ENCODE results near the gene STMND1.
"Not testable (repeated sequence)": the region's sequence is repeated elsewhere in the genome, so short reads cannot be mapped to it uniquely, and the experiment has no call there.

Gene STMND1

DNA sequence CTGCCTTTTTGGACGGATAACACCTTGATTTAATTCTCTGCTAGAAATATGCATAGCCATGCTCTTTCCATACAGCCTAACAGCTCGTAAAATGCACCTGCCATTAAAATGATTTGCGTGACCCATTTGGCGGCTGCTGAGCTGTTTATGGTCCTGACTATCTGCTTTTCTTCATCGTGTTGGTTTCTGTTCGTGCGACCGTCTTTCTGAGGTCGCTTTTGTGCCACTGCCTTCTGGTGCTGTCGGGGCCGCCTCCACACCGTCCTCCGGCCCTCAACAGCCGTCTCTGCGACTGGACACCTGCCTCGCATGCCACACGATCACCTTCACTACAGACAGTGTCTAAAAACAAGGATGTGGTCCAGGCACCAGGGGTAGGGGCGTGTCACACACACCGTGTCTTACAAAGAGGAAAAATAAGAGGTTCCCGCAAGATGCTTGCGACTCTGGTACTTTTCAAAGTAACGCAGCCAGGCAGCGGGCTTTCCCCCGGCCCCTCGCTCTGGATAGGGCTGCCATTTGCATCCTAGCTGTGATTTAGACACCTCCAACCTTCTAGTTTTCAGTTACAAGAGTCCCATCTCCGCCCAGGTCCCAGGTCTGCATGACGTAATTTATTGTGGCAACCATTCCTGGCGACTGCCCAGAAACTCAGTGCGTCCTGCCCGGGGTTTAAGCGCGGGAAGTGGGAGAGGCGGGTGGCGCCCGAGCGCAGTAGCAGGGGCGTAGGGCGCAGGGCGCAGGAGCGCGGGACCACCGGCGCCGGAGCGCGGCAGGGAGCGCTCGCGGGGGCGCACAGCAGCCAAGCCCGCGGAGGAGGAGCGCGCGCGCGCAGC, at the start of gene STMND1:
Gene STMND1, plus strand, starts transcription at position 629 of the 836 bp plus-strand sequence. CDS start 208 bp downstream, outside the sequence.
- DNase-seq: no peak

DNA sequence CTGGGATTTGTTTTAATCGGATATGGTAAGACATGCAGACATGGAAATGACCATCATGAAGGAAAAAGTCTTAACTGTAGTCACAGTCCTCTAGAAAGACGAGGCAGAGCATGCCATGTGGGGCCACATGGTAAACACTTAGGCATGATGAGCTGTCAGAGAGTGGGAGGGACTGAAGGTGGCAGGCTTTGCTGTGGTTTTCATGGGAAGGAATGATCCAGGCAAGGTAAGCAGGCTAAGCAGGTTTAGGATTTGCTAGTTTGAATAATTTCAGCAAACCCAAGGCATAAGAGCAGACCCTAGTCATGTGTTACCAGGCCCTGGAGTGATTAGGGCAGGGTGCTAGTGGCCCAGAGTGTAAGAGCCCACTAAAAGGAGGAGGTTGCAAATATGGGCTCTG, 47.2 kb upstream of the STMND1 start:
- no peak for DNase-seq

DNA sequence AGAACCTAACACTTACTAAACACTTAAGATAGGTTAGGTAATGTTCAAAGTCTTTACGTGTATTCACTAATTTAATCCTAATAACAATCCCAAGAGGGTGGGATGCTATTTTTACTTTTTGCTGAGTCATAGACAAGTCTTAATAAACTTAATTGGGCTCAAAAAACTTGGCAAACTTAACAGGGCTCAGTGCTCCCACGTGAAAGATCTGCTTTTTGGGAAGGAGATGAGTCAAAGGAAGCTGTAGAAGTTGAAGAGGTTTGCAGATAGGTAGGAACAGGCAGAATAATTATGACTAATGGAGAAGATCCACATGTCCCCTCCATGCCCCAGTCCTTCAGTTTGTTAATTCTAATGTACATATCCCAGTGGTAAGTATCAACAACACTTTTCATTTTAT, 44.5 kb upstream of the STMND1 start:
- no peak for DNase-seq

DNA sequence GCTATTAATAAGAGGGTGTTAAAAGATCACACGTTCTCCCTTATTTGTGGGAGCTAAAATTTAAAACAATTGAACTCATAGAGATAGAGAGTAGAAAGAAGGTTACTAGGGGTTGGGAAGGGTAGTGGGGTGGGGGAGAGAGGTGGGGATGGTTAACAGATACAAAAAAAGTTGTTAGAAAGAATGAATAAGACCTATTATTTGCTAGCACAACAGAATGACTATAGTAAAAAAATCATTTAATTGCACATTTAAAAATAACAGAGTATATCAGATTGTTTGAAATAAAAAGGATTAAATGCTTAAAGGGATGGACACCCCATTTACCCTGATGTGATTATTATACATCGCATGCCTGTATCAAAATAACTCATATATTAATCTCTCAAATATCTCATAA, 43.3 kb upstream of the STMND1 start:
- DNase-seq: no peak

DNA sequence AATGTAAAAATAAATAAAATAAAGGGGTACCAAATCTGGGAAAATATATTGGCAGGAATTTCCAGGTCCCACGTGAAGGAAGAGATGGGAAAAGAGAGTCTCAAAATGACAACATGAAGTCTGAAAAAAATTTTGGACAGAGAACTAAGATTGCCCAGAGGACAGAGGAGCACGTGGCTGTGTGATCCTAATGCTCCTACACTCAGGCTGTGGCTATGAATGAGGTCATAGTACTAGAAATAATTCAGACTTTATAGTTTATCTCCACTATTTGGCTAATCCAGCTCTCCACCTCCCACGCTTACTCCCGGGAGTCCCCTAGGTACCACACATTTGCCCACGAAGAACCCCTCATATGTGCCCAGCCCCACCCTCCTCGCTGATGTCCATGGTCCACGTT, 42.8 kb upstream of the STMND1 start:
- no peak for DNase-seq

DNA sequence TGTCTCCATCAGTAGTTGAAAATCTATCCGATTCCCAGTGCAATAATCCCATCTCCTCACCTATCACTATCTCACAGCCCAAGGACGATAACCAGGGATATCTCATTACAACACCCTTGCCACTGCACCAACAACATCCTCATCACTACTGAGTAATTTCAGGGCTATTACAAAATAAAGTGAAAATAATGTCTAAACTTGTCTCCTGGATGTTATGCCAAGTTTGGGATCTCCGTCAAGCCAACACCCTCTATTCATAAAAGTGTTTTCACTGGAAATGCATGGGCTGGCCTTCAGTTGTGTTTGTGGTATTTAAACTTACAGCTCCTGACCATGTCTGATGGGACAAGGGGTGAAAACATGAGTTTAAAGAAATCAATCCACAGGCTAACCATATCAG, 42.0 kb upstream of the STMND1 start:
- no peak for DNase-seq

DNA sequence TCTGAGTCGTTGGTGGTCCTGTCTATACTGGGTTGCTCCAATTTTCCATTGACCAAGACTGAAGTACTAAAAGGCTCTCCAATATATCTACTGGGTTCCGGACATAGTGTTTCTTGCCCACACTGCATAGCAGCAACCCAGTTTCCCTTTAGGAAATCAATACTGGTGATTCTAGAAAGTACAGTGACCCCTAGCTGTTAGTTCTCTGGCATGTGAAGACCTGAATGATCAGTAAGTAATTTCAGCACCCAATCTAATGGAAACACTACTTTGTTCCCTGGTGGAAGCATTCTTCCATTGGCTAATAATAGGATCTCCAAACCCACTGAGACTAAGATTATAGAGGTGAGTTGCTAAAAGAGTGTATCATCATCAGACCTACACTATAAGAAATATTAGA, 40.8 kb upstream of the STMND1 start:
- DNase-seq: no peak

DNA sequence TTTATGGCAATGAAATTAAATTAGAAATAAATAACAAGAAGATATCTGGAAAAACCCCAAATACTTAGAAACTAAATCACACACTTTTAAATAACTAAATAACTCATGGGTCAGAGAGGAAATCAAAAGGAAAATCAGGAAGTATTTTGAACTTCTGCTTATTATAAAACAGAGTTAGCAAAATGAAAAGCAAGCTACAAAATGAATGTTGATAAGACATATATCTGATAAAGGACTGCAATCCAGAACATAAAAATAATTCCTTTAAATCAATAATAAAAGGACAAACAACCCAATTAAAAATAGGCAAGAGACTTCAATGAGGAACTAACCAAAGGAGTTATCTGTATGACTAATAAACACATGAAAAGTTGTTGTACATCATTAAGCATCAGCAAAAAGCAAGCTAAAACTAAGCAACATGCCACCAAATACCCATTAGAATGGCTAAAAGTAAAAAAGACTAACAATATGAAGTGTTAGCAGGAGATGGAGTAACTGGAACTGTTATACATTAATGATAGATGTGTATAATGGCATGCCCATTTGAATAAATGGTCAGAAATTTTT, 38.9 kb upstream of the STMND1 start:
- no peak for DNase-seq

DNA sequence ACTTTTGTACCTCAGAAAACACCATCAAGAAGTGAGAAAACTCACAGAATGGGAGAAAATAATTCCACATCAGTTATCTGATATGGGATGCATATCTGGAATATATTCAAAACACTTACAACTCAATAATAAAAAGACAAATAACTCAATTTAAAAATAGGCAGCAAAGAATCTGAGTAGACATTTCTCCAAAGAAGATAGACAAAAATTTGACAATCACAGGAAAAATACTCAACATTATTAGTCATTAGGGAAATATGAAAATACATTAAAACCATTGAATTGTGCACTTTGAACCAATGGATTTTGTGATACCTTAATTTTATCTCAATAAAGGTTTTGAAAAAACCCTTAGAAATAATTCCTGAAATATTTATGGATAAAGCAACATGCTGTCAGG, 36.9 kb upstream of the STMND1 start:
- DNase-seq: no peak

DNA sequence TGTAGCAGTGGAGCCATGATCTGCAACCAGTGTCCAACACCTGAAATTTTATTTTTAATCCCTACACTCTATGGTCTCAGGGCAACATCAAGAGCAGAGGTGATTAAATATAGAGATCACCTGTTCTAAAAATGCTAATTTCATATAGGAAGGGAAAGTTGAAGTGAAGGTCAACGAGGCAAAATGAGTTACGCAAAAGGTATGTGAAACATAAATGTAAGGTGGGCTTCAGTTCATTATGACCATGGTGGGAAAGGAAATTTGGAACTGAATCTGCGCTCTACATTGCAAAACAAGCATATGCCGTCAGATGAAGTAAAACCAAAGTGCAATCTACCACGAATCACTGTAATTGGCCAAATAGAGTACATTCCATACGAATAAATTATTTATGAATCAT, 35.2 kb upstream of the STMND1 start:
- DNase-seq: no peak

DNA sequence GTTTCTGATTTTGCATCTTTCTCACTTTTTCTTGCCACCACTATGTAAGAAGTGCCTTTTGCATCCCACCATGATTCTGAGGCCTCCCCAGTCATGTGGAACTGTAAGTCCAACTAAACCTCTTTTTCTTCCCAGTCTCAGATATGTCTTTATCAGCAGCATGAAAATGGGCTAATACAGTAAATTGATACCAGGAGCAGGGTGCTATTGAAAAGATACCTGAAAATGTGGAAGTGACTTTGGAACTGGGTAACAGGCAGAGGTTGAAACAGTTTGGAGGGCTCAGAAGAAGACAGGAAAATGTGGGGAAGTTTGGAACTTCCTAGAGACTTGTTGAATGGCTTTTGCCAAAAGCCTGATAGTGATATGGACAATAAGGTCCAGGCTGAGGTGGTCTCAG, 32.9 kb upstream of the STMND1 start:
- not testable (repeated sequence) for DNase-seq

DNA sequence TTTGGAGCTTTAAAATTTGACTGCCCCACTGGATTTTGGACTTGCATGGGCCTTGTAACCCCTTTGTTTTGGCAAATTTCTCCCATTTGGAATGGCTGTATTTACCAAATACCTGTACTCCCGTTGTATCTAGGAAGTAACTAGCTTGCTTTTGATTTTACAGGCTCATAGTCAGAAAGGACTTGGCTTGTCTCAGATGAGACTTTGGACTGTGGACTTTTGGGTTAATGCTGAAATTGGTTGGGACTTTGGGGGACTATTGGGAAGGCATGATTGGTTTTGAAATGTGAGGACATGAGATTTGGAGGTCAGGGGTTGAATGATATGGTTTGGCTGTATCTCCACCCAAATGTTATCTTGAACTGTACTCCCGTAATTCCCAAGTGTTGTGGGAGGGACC, 31.4 kb upstream of the STMND1 start:
- DNase-seq: not testable (repeated sequence)

DNA sequence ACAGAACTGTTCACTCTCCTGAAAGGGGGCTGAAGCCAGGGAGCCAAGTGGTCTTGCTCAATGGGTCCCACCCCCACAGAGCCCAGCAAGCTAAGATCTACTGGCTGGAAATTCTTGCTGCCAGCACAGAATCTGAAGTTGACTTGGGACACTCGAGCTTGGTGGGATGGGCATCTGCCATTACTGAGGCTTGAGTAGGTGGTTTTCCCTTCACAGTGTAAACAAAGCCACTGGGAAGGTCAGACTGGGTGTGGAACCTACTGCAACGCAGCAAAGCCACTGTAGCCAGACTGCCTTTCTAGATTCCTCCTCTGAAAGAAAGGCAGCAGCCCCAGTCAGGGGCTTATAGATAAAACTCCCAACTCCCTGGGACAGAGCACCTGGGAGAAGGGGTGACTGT, 28.3 kb upstream of the STMND1 start:
- not testable (repeated sequence) for DNase-seq

DNA sequence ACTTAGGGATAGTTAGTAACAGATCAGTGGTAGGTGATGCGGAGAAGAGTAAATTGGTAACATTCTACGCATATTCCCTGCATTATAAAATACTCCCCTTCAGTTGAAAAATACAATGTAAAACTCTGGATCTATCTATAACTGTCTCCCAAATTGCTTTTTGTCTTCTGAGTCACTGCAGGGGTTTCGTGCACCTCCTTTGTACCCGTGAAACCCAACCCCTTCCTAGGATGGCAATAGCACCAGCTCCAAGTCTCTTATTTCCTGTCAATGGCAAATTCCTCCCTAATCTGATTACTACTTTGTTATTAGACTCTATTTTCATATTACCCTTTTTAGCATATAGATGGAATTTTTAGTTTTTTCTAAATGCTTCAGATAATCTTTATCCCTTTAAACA, 20.6 kb upstream of the STMND1 start:
- no peak for DNase-seq

DNA sequence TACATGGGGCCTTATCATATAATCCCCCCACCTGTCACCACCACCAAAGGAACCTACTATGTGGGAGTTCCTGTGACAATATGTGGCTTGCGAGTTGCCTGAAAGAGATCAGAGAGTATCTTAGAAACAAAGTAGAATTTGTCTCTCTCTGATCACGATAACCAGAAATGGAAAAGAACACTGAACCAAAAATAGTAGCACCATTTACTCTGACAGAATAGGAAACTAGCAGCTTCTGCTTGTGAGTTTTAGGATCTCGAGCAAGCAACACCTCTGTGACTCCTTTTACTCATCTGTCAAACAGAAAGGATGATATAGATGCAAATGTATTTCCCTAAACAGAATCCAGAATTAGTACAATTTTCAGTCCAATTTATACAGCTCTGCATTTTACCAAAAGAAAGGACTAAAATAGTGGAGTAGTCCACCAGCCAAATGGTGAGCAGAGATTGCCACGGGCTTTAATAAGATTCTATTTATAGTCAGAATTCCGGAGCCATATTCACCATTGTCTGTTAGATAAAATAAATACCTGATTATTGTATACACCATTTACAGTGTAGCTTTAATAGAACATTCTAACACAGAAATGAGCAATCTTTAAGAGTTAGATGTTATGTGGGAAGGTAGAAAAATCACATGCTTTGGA, 19.9 kb upstream of the STMND1 start:
- DNase-seq: no peak

DNA sequence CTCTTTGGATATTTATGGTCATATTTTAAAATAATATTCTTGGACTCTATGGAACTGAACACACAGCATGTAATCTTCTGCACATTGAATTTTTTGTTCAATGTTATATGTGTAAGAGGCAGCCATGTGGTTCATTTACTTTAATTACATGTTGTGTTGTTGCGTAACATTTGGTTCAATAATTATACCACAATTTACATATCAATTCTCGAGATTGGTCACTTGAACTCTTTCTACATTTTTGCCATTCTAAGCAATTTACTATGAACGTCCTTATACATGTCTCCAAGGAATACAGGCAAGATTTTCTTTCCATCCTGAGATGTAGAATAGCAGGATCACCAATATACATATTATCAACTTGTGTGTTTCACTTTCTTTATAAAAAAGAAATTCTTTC, 18.5 kb upstream of the STMND1 start:
- no peak for DNase-seq

DNA sequence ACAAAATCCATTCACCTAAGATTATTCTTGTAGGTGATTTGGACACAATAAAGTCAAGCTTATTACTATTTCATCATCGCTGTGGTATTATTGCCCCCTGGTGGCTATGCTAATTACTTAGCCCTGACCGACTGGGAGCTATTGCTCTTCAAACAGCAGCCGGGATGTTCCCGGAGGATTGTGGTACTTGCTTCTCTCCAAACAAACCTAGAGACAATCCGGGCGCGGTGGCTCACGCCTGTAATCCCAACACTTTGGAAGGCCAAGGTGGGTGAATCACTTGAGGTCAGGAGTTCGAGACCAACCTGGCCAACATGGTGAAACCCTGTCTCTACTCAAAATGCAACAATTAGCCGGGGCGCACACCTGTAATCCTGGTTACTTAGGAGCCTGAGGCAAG, 15.4 kb upstream of the STMND1 start:
- DNase-seq: no peak

DNA sequence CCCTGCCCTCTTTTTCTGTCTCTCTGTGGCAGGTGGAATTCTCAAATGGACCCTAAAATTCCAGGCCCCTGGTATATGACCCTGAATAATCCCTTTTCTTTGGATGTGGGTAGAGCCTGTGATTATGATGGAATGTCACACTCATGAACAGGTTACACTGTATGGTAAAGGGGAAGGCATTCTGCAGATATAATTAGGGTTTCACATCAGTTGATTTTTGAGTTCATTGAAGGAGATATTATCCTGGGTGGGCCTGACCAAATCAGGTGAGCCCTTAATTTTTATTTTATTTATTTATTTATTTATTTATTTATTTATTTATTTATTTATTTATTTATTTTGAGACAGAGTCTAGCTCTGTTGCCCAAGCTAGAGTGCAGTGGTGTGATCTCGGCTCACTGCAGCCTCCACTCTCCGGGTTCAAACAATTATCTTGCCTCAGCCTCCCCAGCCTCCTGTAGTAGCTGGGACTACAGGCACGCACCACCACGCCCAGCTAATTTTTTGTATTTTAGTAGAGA, 13.7 kb upstream of the STMND1 start:
- no peak for DNase-seq

DNA sequence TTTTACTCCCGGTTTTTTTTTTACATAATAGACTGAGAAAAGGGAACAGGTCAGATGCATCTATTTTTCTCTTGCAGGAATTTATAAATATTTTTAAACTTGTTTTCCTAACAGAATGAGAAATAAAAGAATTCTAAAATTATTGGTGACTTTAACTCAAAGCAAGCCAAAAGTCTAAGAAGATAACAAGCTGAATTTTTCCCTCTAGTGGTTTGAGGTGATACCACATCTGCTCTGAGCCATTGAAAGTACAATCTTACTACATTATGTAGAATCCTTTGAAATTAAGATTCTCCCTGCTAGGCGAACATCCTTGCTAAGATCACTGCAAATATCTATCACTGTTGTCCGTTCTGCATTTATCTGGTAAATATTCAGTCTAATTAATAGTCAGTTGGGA, 10.7 kb upstream of the STMND1 start:
- DNase-seq: no peak

DNA sequence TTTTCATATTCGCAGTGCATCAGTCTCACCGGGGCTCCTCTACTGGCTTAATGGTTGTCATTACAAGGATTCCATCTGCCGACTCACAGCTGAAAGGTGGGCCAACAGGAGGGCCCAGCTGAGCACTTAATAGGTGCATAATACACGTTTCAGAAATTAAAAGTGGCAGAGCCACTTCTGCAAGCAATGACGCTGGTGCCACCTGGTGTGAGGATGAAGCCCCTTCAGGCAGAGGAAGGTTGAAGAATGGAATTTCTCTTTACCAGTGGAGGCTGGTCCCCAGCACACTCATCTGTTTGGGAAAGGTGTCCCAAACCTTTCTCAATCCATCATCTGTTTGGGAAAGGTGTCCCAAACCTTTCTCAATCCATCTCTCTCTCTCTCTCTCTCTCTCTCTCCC, 8.2 kb upstream of the STMND1 start:
- no peak for DNase-seq

DNA sequence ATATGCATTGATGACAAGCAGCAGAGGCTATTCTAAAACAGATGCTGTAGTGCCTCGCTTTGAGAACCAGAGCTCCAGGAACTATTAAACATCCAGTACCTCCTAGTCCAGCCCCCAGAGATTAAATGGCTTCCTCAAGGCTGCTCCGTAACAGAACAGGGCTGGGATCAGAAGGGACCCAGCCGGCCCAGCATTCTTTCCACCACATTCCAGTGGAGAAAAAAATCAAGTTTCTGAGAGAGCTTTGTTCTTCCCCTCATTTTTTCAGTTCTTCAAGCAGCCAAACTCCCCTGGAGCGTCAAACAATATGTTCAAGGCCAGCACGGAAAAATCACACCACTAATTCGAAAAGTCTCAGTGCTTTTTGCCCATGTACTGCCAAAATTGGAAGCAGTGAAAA, 5.8 kb upstream of the STMND1 start:
- DNase-seq: no peak

DNA sequence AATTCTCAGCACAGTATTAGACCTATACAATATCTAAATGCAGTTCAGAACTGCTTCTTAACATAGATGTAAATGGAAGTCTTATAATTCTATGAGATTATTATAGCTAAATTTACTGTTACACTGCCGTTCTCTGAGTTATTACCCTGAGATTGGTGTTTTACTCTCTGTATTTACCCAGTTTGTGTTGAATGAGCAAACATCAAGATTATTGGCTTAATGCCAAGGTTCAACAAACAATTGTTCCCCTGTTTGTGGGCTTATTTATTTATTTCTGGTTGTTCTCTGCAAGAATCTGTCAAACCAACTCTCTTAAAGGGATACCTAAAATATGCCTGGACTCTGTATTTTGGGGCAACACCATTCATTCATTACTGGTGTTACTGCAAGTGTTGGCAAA, 5.2 kb upstream of the STMND1 start:
- no peak for DNase-seq

DNA sequence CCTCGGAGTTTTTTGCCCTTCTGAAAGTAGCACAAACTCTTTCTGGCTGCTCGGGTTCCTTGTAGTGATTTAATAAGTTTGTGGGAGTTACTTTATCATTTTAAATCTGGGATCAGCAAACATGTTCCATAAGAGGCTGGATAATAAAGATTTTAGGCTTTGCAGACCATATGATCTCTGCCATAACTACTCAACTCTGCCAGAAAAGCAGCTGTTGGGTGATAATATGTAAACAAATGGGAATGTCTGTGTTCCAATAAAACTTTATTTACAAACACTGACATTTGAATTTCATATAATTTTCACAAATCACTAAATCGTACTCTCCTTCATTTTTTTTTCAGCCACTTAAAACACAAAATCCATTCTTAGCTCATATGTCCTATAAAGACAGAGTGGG, 3.9 kb upstream of the STMND1 start:
- no peak for DNase-seq

DNA sequence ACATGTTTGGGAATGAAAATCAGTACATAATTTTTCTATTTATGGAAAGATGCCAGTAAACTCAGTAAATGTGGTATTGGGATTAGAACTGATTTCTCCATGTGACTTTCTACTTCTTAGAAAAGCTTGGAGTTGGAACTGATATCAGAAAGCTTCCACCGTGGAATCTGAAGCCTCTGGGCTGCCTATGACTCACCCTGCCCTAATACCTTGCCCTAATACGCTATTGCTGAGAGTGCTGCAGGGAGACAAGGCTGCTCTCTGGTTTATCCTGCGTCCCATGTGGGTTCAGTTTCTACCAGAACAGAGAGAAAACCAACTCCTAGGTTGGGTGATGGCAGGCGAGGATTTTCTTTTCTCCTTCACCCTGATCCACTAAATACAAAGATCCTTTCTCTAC, 3.3 kb upstream of the STMND1 start:
- no peak for DNase-seq
